Tongue (tissue), 2 donors: ENCODE results near the gene PEMT. TPM values are rescaled to one million over a fixed set of nuclear protein-coding genes. Genes with fewer than 3 reads are reported as not detected.

ENCODE experiments used
- DNase-seq: peaks from one replicate; pipeline ENCODE4 v3.0.0-alpha.2; 2015
- total RNA-seq: library from RNA; depleted of rRNA; stranded (reverse); fragments of >200 nt; gene quantifications from one replicate; pipeline ENCODE4 v1.2.3, GENCODE V29; 2014

PEMT gene
- total RNA-seq, 1 donor from 2014 or later, result 31.4 TPM

- DNase-seq, result no peak
Measured at GRCh38 chr17:17605083-17605728, 13.7 kb upstream of the PEMT start.

- no peak for DNase-seq
Measured at GRCh38 chr17:17603895-17604225, 12.4 kb upstream of the PEMT start.

GRCh38 chr17:17603178-17603894, 11.8 kb upstream of the PEMT start:
- no peak for DNase-seq

GRCh38 chr17:17599965-17600364, 8.5 kb upstream of the PEMT start:
- no peak for DNase-seq

- DNase-seq, result no peak
Measured at GRCh38 chr17:17598003-17598402, 6.5 kb upstream of the PEMT start.

- DNase-seq, result no peak
Measured at GRCh38 chr17:17595755-17596154, 4.2 kb upstream of the PEMT start.

GRCh38 chr17:17593222-17593620, 1.7 kb upstream of the PEMT start:
- DNase-seq, result no peak

GRCh38 chr17:17590883-17591354, 589 bp downstream of the PEMT start:
- no peak for DNase-seq

GRCh38 chr17:17590141-17590751, 1.3 kb downstream of the PEMT start:
- DNase-seq, result no peak

GRCh38 chr17:17587614-17588337, 3.7 kb downstream of the PEMT start:
- no peak for DNase-seq

- DNase-seq, result no peak
Measured at GRCh38 chr17:17582372-17582771, 9.1 kb downstream of the PEMT start.

GRCh38 chr17:17581509-17581908, 10.0 kb downstream of the PEMT start:
- DNase-seq, result no peak

GRCh38 chr17:17580662-17581470, 10.6 kb downstream of the PEMT start:
- no peak for DNase-seq

- DNase-seq, result no peak
Measured at GRCh38 chr17:17579691-17580090, 11.8 kb downstream of the PEMT start.

GRCh38 chr17:17577373-17577772, 14.1 kb downstream of the PEMT start:
- no peak for DNase-seq

GRCh38 chr17:17576772-17577234, 14.7 kb downstream of the PEMT start:
- DNase-seq, result no peak

GRCh38 chr17:17575360-17576251, 15.9 kb downstream of the PEMT start:
- DNase-seq, result no peak

- DNase-seq, result no peak
Measured at GRCh38 chr17:17573912-17574311, 17.6 kb downstream of the PEMT start.

GRCh38 chr17:17572010-17572785, 19.3 kb downstream of the PEMT start:
- no peak for DNase-seq
